22Rv1 (cell line): ENCODE results near the gene PC.

Source experiments
- CTCF ChIP-seq: fragments of 450-650 bp; IDR thresholded peaks from 2 replicates; pipeline ENCODE4 v1.5.1; 2017; ENCODE audit warnings: mild to moderate bottlenecking
- ZFX ChIP-seq: fragments of 450-650 bp; IDR thresholded peaks from 2 replicates; pipeline ENCODE4 v1.6.1; 2017; ENCODE audit warnings: antibody characterized with exemption, borderline replicate concordance

- TF ChIP-seq CTCF = no peak
- TF ChIP-seq ZFX = no peak
Measured at GRCh38 chr11:66834943-66835342, 123.2 kb downstream of the PC start.
